Panc1 (cell line): ENCODE measurements around the gene WDR82. TPM values are rescaled to one million over a fixed set of nuclear protein-coding genes. Genes with fewer than 3 reads are reported as not detected.

ENCODE experiments used
- ATAC-seq: fragments of 200-7000 bp; cut with Tn5 transposase; 2 replicates; pipeline ENCODE4 v1.9.1; 2020; ENCODE audit warnings: mild to moderate bottlenecking, moderate library complexity
- BruUV-seq: library from RNA; stranded (reverse); fragments of 400-500 nt; replicated peaks from 2 replicates; lab custom pipeline; 2021; lab: Mats Ljungman, UMichigan
- CTCF ChIA-PET: fragments of 300-600 bp; sonication (Branson Sonifier 250); formaldehyde crosslinking; loops from one replicate; lab custom pipeline; 2022; ENCODE audit warnings: antibody characterized with exemption; lab: Charles Lee
- POLR2A ChIA-PET: fragments of 300-600 bp; sonication (Branson Sonifier 250); formaldehyde crosslinking; loops from one replicate; lab custom pipeline; 2022; ENCODE audit warnings: antibody characterized with exemption; lab: Charles Lee
- DNase-seq: peaks from one replicate; pipeline ENCODE4 v3.0.0-alpha.2; 2010; ENCODE audit warnings: low read depth, low spot score
- H3K27ac ChIP-seq: 2 replicates; pipeline ENCODE4 v1.5.1; 2011; ENCODE audit warnings: mild to moderate bottlenecking, low read length, inconsistent platforms
- H3K27me3 ChIP-seq: fragments of 200-500 bp; sonication (Bioruptor generic); 2 replicates; pipeline ENCODE4 v1.6.0; 2014; ENCODE audit warnings: low read length, inconsistent platforms; ENCODE audit not compliant: control insufficient read depth, insufficient read depth
- H3K36me3 ChIP-seq: fragments of 200-500 bp; sonication (Bioruptor generic); 2 replicates; pipeline ENCODE4 v1.5.1; 2014; ENCODE audit warnings: inconsistent platforms, mild to moderate bottlenecking, low read length, moderate library complexity; ENCODE audit not compliant: control insufficient read depth, insufficient read depth
- H3K4me1 ChIP-seq: 2 replicates; pipeline ENCODE4 v1.5.1; 2011; ENCODE audit warnings: inconsistent platforms, mild to moderate bottlenecking, low read length, moderate library complexity; ENCODE audit not compliant: control insufficient read depth, insufficient read depth
- H3K4me3 ChIP-seq, 2 experiments: 2 replicates each; pipeline ENCODE4 v1.5.1; 2011 to 2012; ENCODE audit warnings: low read depth in 2 of 2, low read length in 2 of 2, mild to moderate bottlenecking in 2 of 2, inconsistent platforms in 1 of 2, moderate library complexity in 1 of 2
- H3K9me3 ChIP-seq: fragments of 200-500 bp; sonication (Bioruptor generic); 2 replicates; pipeline ENCODE4 v1.5.1; 2014; ENCODE audit warnings: low read depth, mild to moderate bottlenecking, inconsistent platforms, low read length, moderate library complexity; ENCODE audit not compliant: control insufficient read depth, insufficient read depth
- CTCF ChIP-seq: fragments of 450-650 bp; IDR thresholded peaks from 2 replicates; pipeline ENCODE4 v1.5.1; 2017; ENCODE audit warnings: mild to moderate bottlenecking
- POLR2AphosphoS5 ChIP-seq: IDR thresholded peaks from 2 replicates; pipeline ENCODE4 v1.6.1; 2012; ENCODE audit warnings: mild to moderate bottlenecking, low read depth, low read length, moderate library complexity
- REST ChIP-seq, 2 experiments: IDR thresholded peaks; 2 replicates each; pipeline ENCODE4 v1.6.1; 2011 to 2012; ENCODE audit warnings: low read depth in 2 of 2, control low read depth in 1 of 2, low read length in 1 of 2, mild to moderate bottlenecking in 1 of 2, moderate library complexity in 1 of 2; ENCODE audit not compliant: insufficient read depth in 1 of 2
- SIN3A ChIP-seq: IDR thresholded peaks from 2 replicates; pipeline ENCODE4 v1.6.1; 2012; ENCODE audit warnings: low read depth, mild to moderate bottlenecking, low read length, moderate library complexity, borderline replicate concordance; ENCODE audit not compliant: insufficient read depth
- TCF7L2 ChIP-seq: IDR thresholded peaks from 2 replicates; pipeline ENCODE4 v1.6.1; 2011; ENCODE audit warnings: mild to moderate bottlenecking, low read depth, low read length, inconsistent platforms
- in situ Hi-C: cut with HindIII; loops from 2 replicates; pipeline ENCODE4 v1.10.0; 2016; ENCODE audit warnings: low sequenced_read_pairs, low pct_unique_long_range_greater_than_20kb
- intact Hi-C: fragments of 100-400 bp; cut with micrococcal nuclease; formaldehyde crosslinking; loops from one replicate; pipeline ENCODE4 v1.10.0; 2022; ENCODE audit not compliant: unreplicated experiment
- total RNA-seq: library from RNA; stranded (reverse); gene quantifications from one replicate; pipeline ENCODE4 v1.2.1, GENCODE V29; 2021; ENCODE audit not compliant: unreplicated experiment

Gene WDR82
- total RNA-seq, 1 experiment from 2014 or later, result 57.9 TPM

GRCh38 chr3:52326976-52327375 is 48.5 kb upstream of the WDR82 start:
- H3K9me3 ChIP-seq, result no peaks in the 10 kb centered on the region
- ChIA-PET POLR2A (interaction anchor here (0.5 kb wide), 1 partner anchor 85 kb away, joined by 5 read pairs; no protein-coding TSS in a partner anchor), CTCF (no interaction called here)
- H3K27ac ChIP-seq, result no peak overlapping the region
- ATAC-seq (no peak), DNase-seq (no peak)
- H3K36me3 ChIP-seq, result no peaks in the 10 kb centered on the region
- no peak overlapping the region for H3K4me3 ChIP-seq
- intact Hi-C loops (no loop called here), in situ Hi-C loops (no loop called here)
- TF ChIP-seq CTCF (no peak), POLR2AphosphoS5 (no peak), TCF7L2 (no peak), REST (IDR thresholded peaks at IDR 0.05; ENCODE audit: insufficient read depth in 1 of 2, low read depth in 2 of 2, low read length in 1 of 2) (no peak), SIN3A (no peak)
- H3K4me1 ChIP-seq, result no peaks in the 10 kb centered on the region
- no peaks in the 10 kb centered on the region for H3K27me3 ChIP-seq
- BruUV-seq, result no TSS peak

- Histone ChIP-seq H3K27me3 (no peaks in the 10 kb centered on the region), H3K9me3 (no peaks in the 10 kb centered on the region), H3K36me3 (no peaks in the 10 kb centered on the region), H3K27ac (no peak overlapping the region), H3K4me1 (no peaks in the 10 kb centered on the region), H3K4me3 (no peak overlapping the region)
- no peak for DNase-seq
- intact Hi-C loops (no loop called here), in situ Hi-C loops (no loop called here)
- BruUV-seq, result no TSS peak
- ATAC-seq, result no peak
- POLR2A ChIA-PET, result no interaction called here
- CTCF ChIA-PET, result no interaction called here
- TF ChIP-seq SIN3A (no peak), TCF7L2 (no peak), REST (IDR thresholded peaks at IDR 0.05; ENCODE audit: insufficient read depth in 1 of 2, low read depth in 2 of 2, low read length in 1 of 2) (no peak), POLR2AphosphoS5 (no peak), CTCF (no peak)
Observed at GRCh38 chr3:52325686-52326085, 47.2 kb upstream of the WDR82 start.
